ENCODE measurements around the gene PRCP. TPM values are rescaled to one million over a fixed set of nuclear protein-coding genes. Genes with fewer than 3 reads are reported as not detected.

The PRCP gene
- total RNA-seq, 1 donor from 2014 or later: 55.5 TPM

DNA sequence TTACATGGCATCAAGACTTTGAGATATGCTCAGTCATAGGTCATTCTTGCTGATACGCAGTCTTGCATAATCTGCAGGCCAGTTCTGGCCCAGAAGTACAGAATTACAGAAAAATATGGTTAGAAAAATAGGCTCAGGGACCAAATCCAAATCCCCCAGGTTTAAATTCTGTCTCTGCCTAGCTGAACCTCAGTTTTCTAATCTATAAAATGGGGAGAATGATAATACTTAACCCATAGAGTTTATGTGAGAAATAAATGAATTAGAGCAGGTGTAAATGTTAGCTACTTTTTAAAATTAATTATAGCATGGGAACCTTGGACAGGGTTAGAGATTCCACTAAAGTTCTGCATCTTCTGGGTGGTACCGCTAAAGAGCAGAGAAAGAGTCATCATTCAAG lies 114.2 kb downstream of the PRCP start:
- Mint-ChIP-seq H3K27me3 (ENCODE audit: unreplicated experiment) (no peaks in the 10 kb centered on the region), H3K27ac (ENCODE audit: unreplicated experiment) (no peak overlapping the region), H3K4me3 (ENCODE audit: unreplicated experiment) (no peak overlapping the region), H3K9me3 (ENCODE audit: unreplicated experiment) (peaks cover 14% of the 10 kb centered on the region), H3K4me1 (ENCODE audit: unreplicated experiment) (no peaks in the 10 kb centered on the region), H3K36me3 (ENCODE audit: unreplicated experiment) (no peaks in the 10 kb centered on the region)
- TF ChIP-seq CTCF (IDR thresholded peaks at IDR 0.05): no peak
- no peak for DNase-seq (ENCODE audit: extremely low spot score, unreplicated experiment)

DNA sequence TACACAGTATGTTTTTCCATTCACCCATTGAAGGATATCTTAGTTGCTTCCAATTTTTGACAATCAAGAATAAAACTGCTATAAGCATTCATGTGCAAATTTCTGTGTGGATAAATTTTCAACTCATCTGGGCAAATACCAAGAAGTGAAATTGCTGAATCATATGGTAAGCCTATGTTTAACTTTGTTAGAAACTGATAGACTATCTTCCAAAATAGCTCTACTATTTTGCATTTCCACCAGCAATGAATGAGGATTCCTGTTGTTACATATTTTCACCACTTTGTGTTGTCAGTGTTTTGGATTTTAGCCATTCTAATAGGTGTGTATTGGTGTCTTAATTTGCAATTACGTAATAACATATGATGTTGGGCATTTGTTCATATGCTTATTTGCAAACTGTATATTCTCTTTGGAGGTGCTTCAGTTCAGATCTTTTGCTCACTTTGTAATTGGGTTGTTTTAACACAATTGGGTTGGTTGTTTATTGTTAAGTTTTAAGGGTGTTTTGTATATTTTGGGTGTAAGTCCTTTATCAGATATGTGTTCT lies 117.3 kb downstream of the PRCP start:
- Mint-ChIP-seq H3K27me3 (ENCODE audit: unreplicated experiment) (no peaks in the 10 kb centered on the region), H3K27ac (ENCODE audit: unreplicated experiment) (no peak overlapping the region), H3K36me3 (ENCODE audit: unreplicated experiment) (no peaks in the 10 kb centered on the region)

DNA sequence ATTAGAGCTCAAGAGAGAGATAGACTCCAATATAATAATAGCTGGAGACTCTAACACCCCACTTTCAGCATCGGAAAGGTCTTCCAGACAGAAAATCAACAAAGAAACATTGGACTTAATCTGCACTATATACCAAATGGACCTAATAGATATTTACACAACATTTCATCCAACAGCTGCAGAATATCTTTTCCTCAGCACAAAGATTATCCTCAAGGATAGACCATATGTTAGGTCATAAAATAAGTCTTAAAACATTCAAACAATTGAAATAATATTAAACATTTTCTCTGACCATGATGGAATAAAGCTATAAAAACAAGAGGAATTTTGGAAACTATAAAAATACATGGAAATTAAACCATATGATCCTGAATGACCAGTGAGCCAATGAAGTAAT lies 121.5 kb downstream of the PRCP start:
- Mint-ChIP-seq H3K4me3 (ENCODE audit: unreplicated experiment) (no peak overlapping the region), H3K27me3 (ENCODE audit: unreplicated experiment) (no peaks in the 10 kb centered on the region), H3K27ac (ENCODE audit: unreplicated experiment) (no peak overlapping the region), H3K36me3 (ENCODE audit: unreplicated experiment) (no peaks in the 10 kb centered on the region), H3K9me3 (ENCODE audit: unreplicated experiment) (peaks cover 37% of the 10 kb centered on the region), H3K4me1 (ENCODE audit: unreplicated experiment) (no peaks in the 10 kb centered on the region)
- no peak for TF ChIP-seq CTCF (IDR thresholded peaks at IDR 0.05)
- no peak for DNase-seq (ENCODE audit: extremely low spot score, unreplicated experiment)

More for the DNA sequence above, 117.3 kb downstream of the PRCP start:
- no peak for DNase-seq (ENCODE audit: extremely low spot score, unreplicated experiment)
- H3K4me1 Mint-ChIP-seq (ENCODE audit: unreplicated experiment): no peaks in the 10 kb centered on the region
- no peak for TF ChIP-seq CTCF (IDR thresholded peaks at IDR 0.05)
- H3K9me3 Mint-ChIP-seq (ENCODE audit: unreplicated experiment): peaks cover 17% of the 10 kb centered on the region
- no peak overlapping the region for H3K4me3 Mint-ChIP-seq (ENCODE audit: unreplicated experiment)

- TF ChIP-seq CTCF (IDR thresholded peaks at IDR 0.05): no peak
- Mint-ChIP-seq H3K36me3 (ENCODE audit: unreplicated experiment) (no peaks in the 10 kb centered on the region), H3K27me3 (ENCODE audit: unreplicated experiment) (no peaks in the 10 kb centered on the region), H3K27ac (ENCODE audit: unreplicated experiment) (no peak overlapping the region), H3K4me3 (ENCODE audit: unreplicated experiment) (no peak overlapping the region), H3K4me1 (ENCODE audit: unreplicated experiment) (no peaks in the 10 kb centered on the region), H3K9me3 (ENCODE audit: unreplicated experiment) (peaks cover 26% of the 10 kb centered on the region)
- no peak for DNase-seq (ENCODE audit: extremely low spot score, unreplicated experiment)
Measured at GRCh38 chr11:82776377-82776776, 123.9 kb downstream of the PRCP start.

- H3K36me3 Mint-ChIP-seq (ENCODE audit: unreplicated experiment): no peaks in the 10 kb centered on the region
- TF ChIP-seq CTCF (IDR thresholded peaks at IDR 0.05): peak; percentile 43
- H3K4me1 Mint-ChIP-seq (ENCODE audit: unreplicated experiment): no peaks in the 10 kb centered on the region
- peaks cover 22% of the 10 kb centered on the region for H3K9me3 Mint-ChIP-seq (ENCODE audit: unreplicated experiment)
- no peaks in the 10 kb centered on the region for H3K27me3 Mint-ChIP-seq (ENCODE audit: unreplicated experiment)
- no peak overlapping the region for H3K4me3 Mint-ChIP-seq (ENCODE audit: unreplicated experiment)
- DNase-seq (ENCODE audit: extremely low spot score, unreplicated experiment): no peak
- H3K27ac Mint-ChIP-seq (ENCODE audit: unreplicated experiment): no peak overlapping the region
Measured at GRCh38 chr11:82775736-82776346, 124.4 kb downstream of the PRCP start.

Measured in osteocyte (in vitro differentiated cells).